Astrocyte (in vitro differentiated cells and primary cell): ENCODE results near the gene C5orf34.

Experiments used
- CTCF ChIP-seq: IDR thresholded peaks from 2 replicates; pipeline ENCODE4 v1.5.1; 2011; ENCODE audit warnings: low read depth, mild to moderate bottlenecking, inconsistent platforms, low read length, moderate library complexity; ENCODE audit not compliant: insufficient read depth
- EZH2 ChIP-seq: IDR thresholded peaks from 2 replicates; pipeline ENCODE4 v1.6.1; 2012; ENCODE audit warnings: mild to moderate bottlenecking, low read length, inconsistent platforms; ENCODE audit not compliant: insufficient read depth

GRCh38 chr5:43497311-43498104 lies 17.4 kb downstream of the C5orf34 start:
- TF ChIP-seq CTCF, result no peak
- TF ChIP-seq EZH2, result no peak
